Stimulated activated CD4-positive, alpha-beta T cell treated with anti-CD3 and anti-CD28 coated beads, Interleukin-1b, Interleukin-23, amount 100 ng/mL, for 24 hours (primary cell): ENCODE measurements around the gene MRPS31.
"Not testable (repeated sequence)": the region's sequence is repeated elsewhere in the genome, so short reads cannot be mapped to it uniquely, and the experiment has no call there.

Source experiments
- DNase-seq, 4 experiments: peaks; one replicate each; pipeline ENCODE4 v3.0.0-alpha.2; 2020; ENCODE audit warnings: low read depth in 4 of 4, low spot score in 1 of 4

Gene MRPS31

GRCh38 chr13:40764587-40765403, 6.2 kb downstream of the MRPS31 start:
- peak in 2 of 4 experiments; percentile 24 to 38 for DNase-seq

GRCh38 chr13:40762849-40763248, 8.1 kb downstream of the MRPS31 start:
- no peak for DNase-seq

DNA sequence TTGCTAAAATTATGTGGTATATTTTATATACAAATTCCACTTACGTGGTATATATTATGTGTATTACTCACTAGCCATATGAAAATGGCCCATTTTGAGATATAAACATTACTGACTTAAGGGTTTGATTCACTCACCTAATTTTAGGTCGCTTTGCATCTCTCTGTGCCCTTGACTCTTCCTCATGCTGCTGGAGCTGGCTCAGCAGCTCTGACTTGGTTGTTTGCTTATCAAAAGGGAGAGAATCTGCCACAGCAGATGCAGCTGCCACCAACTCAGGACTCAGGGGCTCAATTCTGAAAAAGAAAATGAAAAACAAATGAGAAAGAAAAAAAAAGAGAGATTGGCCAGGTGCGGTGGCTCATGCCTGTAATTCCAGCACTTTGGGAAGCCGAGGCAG, 12.2 kb downstream of the MRPS31 start:
- no peak for DNase-seq

- no peak for DNase-seq
Measured at GRCh38 chr13:40756042-40756441, 14.9 kb downstream of the MRPS31 start.

DNA sequence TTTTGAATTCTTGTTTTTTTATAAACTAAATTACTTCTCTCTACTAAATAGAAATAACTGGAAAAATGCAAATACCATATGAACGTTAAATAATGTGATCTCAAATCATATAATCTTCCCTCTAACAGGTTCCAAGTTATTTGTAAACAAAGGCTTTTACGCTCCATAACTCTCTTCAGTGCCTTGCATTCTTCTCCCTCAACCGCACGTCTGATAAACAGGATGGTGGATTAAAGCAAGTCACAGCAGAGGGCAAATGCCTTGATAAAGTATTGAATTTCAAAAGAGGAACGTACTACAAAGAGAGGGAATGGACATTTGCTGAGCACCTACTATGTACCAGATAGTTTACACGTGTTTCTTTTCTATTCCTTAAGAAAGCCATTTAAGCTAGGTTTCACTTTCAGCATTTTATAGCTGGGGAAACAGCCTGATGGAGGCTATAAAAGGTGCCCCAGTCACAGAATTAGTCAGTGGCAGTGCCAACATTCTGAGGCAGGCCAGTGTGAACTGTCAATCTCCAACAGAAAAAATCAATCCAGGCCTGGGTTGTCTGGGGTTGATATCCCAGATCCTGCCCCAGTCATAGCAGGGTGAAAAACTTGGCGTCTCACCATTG, 15.8 kb downstream of the MRPS31 start:
- DNase-seq = no peak

DNA sequence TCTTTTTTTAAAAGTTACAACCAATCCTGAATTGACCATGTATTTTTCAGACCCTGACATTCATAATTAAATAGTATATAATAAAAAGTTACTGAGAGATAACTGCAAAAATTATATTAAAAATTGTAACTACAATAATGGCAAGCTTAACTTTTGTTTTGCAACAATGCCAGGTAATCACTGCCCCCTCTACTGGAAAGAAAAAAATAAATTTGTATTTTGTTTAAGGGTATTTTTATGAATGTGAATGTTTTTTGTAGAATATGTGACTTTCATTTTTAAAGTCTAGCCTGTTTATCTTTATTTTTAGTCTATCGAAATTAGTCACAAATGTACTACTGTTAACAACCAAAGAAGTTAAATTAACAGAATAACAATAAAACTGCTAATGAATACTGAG, 21.7 kb downstream of the MRPS31 start:
- DNase-seq = no peak

GRCh38 chr13:40735232-40735548, 35.8 kb downstream of the MRPS31 start:
- DNase-seq = not testable (repeated sequence)

DNA sequence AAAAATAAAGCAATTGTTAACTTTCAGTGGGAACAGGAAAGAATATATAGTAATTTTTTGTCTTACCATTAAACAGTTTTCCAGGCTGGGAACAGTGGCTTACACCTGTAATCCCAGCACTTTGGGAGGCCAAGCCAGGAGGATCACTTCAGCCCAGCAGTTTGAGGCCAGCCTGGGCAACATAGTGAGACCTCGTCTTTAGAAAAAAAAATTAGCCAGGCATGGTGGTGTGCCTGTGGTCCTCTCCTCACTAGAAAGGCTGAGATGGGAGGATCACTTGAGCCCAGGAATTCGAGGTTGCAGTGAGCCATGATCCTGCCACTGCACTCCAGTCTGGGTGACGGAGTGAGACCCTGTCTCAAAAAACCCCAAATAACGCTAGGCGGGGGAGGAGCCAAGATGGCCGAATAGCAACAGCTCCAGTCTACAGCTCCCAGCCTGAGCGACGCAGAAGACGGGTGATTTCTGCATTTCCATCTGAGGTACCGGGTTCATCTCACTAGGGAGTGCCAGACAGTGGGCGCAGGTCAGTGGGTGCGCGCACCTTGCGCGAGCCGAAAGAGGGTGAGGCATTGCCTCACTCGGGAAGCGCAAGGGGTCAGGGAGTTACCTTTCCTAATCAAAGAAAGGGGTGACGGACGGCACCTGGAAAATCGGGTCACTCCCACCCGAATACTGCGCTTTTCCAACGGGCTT, 36.3 kb downstream of the MRPS31 start:
- DNase-seq = not testable (repeated sequence)

- no peak for DNase-seq
Measured at GRCh38 chr13:40732658-40733057, 38.3 kb downstream of the MRPS31 start.

GRCh38 chr13:40728595-40728994, 42.4 kb downstream of the MRPS31 start:
- no peak for DNase-seq

GRCh38 chr13:40714433-40714832, 56.6 kb downstream of the MRPS31 start:
- not testable (repeated sequence) for DNase-seq

GRCh38 chr13:40706439-40706838, 64.6 kb downstream of the MRPS31 start:
- no peak for DNase-seq

GRCh38 chr13:40697711-40698110, 73.3 kb downstream of the MRPS31 start:
- DNase-seq = no peak

- no peak for DNase-seq
Measured at GRCh38 chr13:40694426-40694825, 76.6 kb downstream of the MRPS31 start.

- no peak for DNase-seq
Measured at GRCh38 chr13:40692946-40693345, 78.0 kb downstream of the MRPS31 start.

DNA sequence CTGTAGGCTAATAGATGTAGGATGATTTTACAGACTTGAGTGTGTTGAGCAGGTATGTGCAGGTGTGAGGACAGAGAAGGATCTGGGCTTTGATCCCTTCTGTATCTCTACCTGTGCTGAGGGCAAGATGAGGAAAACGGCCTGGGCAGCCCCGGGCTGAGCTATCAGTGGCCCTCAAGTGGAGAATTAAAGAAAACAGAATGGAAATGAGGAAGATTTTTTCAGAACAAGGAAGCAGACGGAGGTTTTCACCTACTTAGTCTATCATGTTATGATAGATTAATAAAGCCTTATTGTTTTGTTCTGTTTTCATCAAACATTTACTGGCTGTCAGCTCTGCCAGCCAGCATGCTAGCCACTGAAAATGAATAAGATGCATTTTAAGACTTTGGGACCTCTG, 82.2 kb downstream of the MRPS31 start:
- no peak for DNase-seq

- DNase-seq = no peak
Measured at GRCh38 chr13:40682449-40683240, 88.3 kb downstream of the MRPS31 start.

GRCh38 chr13:40681341-40682146, 89.4 kb downstream of the MRPS31 start:
- no peak for DNase-seq

DNA sequence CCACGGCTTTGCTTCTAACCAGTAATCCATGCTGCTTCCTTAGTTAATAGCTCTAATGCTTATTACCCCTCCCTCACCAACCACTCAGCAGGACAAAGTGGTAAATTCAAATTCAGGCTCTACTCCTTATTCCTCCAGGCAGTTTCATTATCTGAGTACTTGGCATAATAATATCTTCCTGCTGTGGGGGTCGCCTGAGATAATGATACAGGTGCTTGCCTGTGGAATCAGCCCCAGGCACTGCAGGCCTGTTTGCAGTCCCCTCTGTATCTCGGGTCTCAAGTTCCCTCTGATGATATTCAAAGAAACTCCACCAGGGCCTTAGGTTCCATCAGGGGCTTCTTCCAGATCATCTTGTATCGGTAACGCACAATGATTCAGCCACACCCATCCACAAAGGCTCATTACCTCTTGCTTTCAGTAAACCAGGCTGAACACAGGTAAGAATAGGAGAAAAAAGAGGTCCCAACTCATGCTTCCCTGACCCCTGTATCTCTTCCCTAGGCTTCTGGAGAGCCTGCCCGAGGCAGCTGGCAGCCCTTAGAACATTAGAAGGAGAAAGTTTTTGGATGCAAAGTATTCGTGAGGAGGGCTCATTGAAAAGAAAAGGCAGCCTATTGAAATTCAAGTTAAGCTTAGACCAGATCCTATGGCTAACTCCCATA, 90.2 kb downstream of the MRPS31 start:
- no peak for DNase-seq

DNA sequence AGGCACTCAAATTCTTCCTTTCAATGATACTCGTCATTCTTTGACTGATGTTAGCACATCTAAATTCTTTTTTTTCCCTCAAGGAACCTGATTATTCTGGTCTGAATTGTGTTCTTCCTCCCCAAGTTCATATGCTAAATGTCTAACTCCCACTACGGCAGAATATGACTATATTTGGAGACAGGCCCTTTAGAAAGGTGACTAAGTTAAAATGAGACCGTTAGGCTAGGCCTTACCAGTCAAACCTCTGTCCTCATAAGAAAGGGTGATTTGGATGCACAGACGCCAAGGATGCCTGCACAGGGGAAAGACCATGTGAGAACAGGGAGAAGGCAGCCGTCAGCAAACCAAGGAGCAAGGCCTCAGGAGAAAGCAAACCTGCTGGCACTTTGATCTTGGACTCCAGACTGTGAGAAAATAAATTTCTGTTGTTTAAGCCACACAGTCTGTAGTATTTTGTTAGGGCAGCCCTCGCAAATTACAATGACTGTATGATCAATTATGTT, 91.5 kb downstream of the MRPS31 start:
- DNase-seq = no peak
